T47D (cell line): ENCODE data around the gene ZSCAN20.

Source experiments
- DNase-seq, 2 experiments: peaks; one replicate each; pipeline versions ENCODE4 v3.0.0 to v3.0.0-alpha.2; 2011 to 2012; ENCODE audit warnings: low read depth in 1 of 2, low spot score in 1 of 2
- JUND ChIP-seq: IDR thresholded peaks from 2 replicates; pipeline ENCODE4 v1.6.1; 2012; ENCODE audit warnings: low read depth
- in situ Hi-C: cut with HindIII; loops from 2 replicates; pipeline ENCODE4 v1.10.0; 2016; ENCODE audit warnings: low sequenced_read_pairs, low pct_unique_long_range_greater_than_20kb

ZSCAN20 gene

GRCh38 chr1:33469691-33470090, 2.8 kb upstream of the ZSCAN20 start:
- DNase-seq, result no peak
- no peak for TF ChIP-seq JUND
- in situ Hi-C loops, result no loop called here

GRCh38 chr1:33470495-33471012, 1.9 kb upstream of the ZSCAN20 start:
- no peak for TF ChIP-seq JUND
- in situ Hi-C loops, result no loop called here
- peak; percentile 55 to 81 for DNase-seq

DNA sequence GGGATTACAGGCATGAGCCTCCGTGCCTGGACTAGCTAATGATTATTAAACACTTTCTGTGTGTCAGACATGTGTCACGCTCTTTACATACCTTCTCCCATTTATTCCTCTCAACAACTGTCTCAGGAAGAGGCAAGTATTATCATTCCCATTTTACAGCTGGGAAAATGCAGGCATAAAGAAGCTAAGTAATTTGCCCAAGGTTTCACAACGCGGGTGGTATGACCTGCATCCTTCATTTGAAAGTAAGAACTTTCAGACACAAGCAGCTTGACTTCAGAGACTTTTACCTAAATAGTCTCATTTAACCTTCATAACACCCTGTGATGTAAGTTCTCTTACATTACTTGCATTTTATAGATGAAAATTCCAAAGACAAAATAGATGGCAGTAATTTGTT, 1.0 kb upstream of the ZSCAN20 start:
- in situ Hi-C loops, result no loop called here
- TF ChIP-seq JUND, result no peak

GRCh38 chr1:33473900-33474299, 1.5 kb downstream of the ZSCAN20 start:
- in situ Hi-C loops, result no loop called here
- TF ChIP-seq JUND, result no peak
- DNase-seq, result no peak

More for the DNA sequence above, 1.0 kb upstream of the ZSCAN20 start:
- no peak for DNase-seq

GRCh38 chr1:33477451-33477850, 5.0 kb downstream of the ZSCAN20 start:
- no peak for DNase-seq
- TF ChIP-seq JUND, result no peak
- in situ Hi-C loops, result no loop called here

- in situ Hi-C loops, result no loop called here
- no peak for DNase-seq
- TF ChIP-seq JUND, result no peak
Measured at GRCh38 chr1:33482412-33482811, 10.0 kb downstream of the ZSCAN20 start.

- in situ Hi-C loops, result no loop called here
- DNase-seq, result no peak
- TF ChIP-seq JUND, result no peak
Measured at GRCh38 chr1:33488624-33489023, 16.2 kb downstream of the ZSCAN20 start.

DNA sequence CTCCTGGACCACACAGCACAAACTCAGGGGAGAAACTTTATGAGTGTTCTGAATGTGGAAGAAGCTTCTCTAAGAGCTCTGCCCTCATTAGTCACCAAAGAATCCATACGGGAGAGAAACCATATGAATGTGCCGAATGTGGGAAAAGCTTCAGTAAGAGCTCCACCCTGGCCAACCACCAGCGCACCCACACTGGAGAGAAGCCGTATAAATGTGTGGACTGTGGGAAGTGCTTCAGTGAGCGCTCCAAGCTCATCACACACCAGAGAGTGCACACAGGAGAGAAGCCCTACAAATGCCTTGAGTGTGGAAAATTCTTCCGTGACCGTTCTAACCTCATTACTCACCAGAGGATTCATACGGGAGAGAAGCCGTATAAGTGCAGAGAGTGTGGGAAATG, 22.5 kb downstream of the ZSCAN20 start:
- no peak for TF ChIP-seq JUND
- in situ Hi-C loops, result no loop called here
- DNase-seq, result no peak

DNA sequence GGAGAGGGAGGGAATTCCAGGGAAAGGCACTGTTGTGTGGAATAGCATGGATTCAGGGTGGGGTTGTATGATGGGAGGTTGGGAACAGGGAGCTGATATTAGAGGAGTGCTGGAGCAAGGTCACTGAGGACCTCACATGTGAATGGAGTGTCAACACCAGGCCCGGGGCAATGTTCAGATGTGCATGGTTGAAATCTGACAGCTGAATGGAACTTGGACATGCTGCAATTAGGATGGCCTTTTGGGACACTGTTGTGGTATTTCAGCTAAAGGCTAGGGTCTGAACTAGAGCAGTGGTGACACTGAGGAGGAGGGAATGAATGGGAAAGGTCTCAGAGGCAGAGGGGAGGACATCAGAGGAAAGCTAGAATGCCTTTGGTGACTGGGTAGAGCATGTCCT, 25.0 kb downstream of the ZSCAN20 start:
- DNase-seq, result no peak
- no peak for TF ChIP-seq JUND
- in situ Hi-C loops, result no loop called here

GRCh38 chr1:33500547-33500946, 28.1 kb downstream of the ZSCAN20 start:
- in situ Hi-C loops, result no loop called here
- TF ChIP-seq JUND, result no peak
- no peak for DNase-seq

DNA sequence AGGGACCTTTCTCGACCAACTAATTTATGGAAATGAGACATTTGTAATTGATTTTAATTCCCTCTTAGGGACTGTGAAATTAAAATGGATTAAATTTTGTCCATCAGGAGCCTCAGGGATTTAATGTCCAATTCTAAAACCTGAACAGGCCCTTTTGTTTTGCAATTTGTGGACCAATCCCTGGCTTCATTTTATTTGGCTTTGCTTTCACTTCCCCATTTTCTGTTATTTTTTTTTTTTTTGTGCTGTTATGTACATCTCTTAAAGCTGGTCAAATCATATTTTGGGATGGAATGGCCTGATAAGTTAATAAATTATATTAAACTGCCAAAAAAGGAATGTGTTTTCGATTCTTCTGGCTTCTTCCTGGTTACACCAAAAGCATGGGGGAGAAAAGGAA, 28.9 kb downstream of the ZSCAN20 start:
- TF ChIP-seq JUND, result no peak
- DNase-seq, result no peak
- in situ Hi-C loops, result no loop called here

DNA sequence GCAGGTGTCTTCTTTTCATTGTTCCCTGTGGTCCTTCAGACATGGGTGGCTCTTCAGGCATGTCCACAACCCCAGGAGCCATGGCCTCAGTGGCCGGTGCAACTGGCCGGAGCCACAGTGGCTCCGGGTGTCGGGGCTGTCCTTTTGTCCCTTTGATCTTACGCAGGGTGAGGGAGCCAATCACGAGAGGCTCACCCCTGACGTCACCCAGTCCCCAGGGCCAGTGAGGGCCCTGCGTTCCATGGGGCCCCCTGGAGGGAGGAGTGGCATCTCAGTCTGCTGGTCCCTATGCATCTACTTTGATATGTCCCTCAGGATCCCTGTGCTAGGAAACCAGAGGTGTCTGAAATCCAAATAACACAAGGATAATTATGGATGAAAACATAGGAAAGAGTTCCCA, 29.3 kb downstream of the ZSCAN20 start:
- in situ Hi-C loops, result no loop called here
- DNase-seq, result no peak
- no peak for TF ChIP-seq JUND

DNA sequence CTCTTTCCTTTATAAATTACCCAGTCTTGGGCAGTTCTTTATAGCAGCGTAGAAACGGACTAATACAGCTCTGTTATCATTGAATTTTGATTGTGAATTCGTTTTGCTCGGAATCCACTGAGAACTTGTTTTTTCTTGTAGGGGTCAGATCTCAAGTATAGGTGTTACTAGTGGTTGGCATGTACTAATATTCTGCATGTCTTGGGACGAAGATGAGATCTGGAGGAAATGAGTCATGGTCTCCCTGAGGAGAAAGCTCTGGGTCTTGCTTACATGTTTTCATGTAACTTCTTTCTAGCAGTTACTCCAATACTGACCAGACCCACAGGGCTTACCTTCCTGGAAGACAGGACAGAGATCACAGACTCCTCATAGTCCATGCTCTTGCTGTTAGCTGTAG, 30.3 kb downstream of the ZSCAN20 start:
- in situ Hi-C loops, result no loop called here
- no peak for DNase-seq
- no peak for TF ChIP-seq JUND

GRCh38 chr1:33503506-33503905, 31.1 kb downstream of the ZSCAN20 start:
- DNase-seq, result no peak
- in situ Hi-C loops, result no loop called here

More at GRCh38 chr1:33503506-33503905, 31.1 kb downstream of the ZSCAN20 start:
- no peak for TF ChIP-seq JUND
